PC-3 (cell line): ENCODE measurements around the gene SLC1A3. TPM values are rescaled to one million over a fixed set of nuclear protein-coding genes. Genes with fewer than 3 reads are reported as not detected.

Experiments used
- ATAC-seq: fragments of 200-7000 bp; cut with Tn5 transposase; 2 replicates; pipeline ENCODE4 v1.9.1; 2020; ENCODE audit warnings: mild to moderate bottlenecking, moderate library complexity
- BruUV-seq: library from RNA; stranded (reverse); fragments of 400-500 nt; replicated peaks from 2 replicates; lab custom pipeline; 2021; lab: Mats Ljungman, UMichigan
- CTCF ChIA-PET: fragments of 300-600 bp; sonication (Branson Sonifier 250); formaldehyde crosslinking; loops from one replicate; lab custom pipeline; 2022; ENCODE audit warnings: antibody characterized with exemption; lab: Charles Lee
- POLR2A ChIA-PET: fragments of 300-600 bp; sonication (Branson Sonifier 250); formaldehyde crosslinking; loops from one replicate; lab custom pipeline; 2022; ENCODE audit warnings: antibody characterized with exemption; ENCODE audit not compliant: unreplicated experiment; lab: Charles Lee
- DNase-seq: peaks from one replicate; pipeline ENCODE4 v3.0.0-alpha.2; 2015
- H2AFZ ChIP-seq: fragments of 300-600 bp; sonication (generic); 2 replicates; pipeline ENCODE4 v1.6.0; 2016; ENCODE audit warnings: antibody characterized with exemption, low read length
- H3F3A ChIP-seq: fragments of 300-600 bp; sonication (generic); one replicate; pipeline ENCODE4 v1.6.0; 2017; ENCODE audit warnings: antibody characterized with exemption, low read length, control low read depth, mild to moderate bottlenecking; ENCODE audit not compliant: unreplicated experiment
- H3K27ac ChIP-seq: fragments of 300-600 bp; sonication (generic); 2 replicates; pipeline ENCODE4 v1.5.1; 2016; ENCODE audit warnings: mild to moderate bottlenecking, low read length
- H3K27me3 ChIP-seq: fragments of 300-600 bp; sonication (generic); 2 replicates; pipeline ENCODE4 v1.6.1; 2016; ENCODE audit warnings: low read length, mixed read lengths
- H3K36me3 ChIP-seq: fragments of 300-600 bp; sonication (generic); 2 replicates; pipeline ENCODE4 v1.6.1; 2016; ENCODE audit warnings: low read depth, mixed run types, low read length, mixed read lengths
- H3K4me1 ChIP-seq: fragments of 300-600 bp; sonication (generic); 2 replicates; pipeline ENCODE4 v1.5.1; 2016; ENCODE audit warnings: low read length; ENCODE audit not compliant: insufficient read depth
- H3K4me2 ChIP-seq: fragments of 300-600 bp; sonication (generic); 2 replicates; pipeline ENCODE4 v1.6.0; 2016; ENCODE audit warnings: low read length
- H3K4me3 ChIP-seq: fragments of 300-600 bp; sonication (generic); 2 replicates; pipeline ENCODE4 v1.5.1; 2016; ENCODE audit warnings: mild to moderate bottlenecking, low read length, mixed read lengths
- H3K79me2 ChIP-seq: fragments of 300-600 bp; sonication (generic); 2 replicates; pipeline ENCODE4 v1.6.1; 2017; ENCODE audit warnings: low read length, mixed read lengths
- H3K9ac ChIP-seq: fragments of 300-600 bp; sonication (generic); 2 replicates; pipeline ENCODE4 v1.6.0; 2016; ENCODE audit warnings: mild to moderate bottlenecking, low read length
- H3K9me2 ChIP-seq: fragments of 300-600 bp; sonication (generic); replicated peaks from 2 replicates; pipeline ENCODE4 v1.6.1; 2016; ENCODE audit warnings: mixed run types, low read length, mixed read lengths
- H3K9me3 ChIP-seq: fragments of 300-600 bp; sonication (generic); 2 replicates; pipeline ENCODE4 v1.6.1; 2016; ENCODE audit warnings: low read length, mixed read lengths
- H4K20me1 ChIP-seq: fragments of 300-600 bp; sonication (generic); 2 replicates; pipeline ENCODE4 v1.6.1; 2016; ENCODE audit warnings: low read length, mixed read lengths
- EZH2 ChIP-seq: fragments of 300-600 bp; sonication (generic); IDR thresholded peaks from one replicate; pipeline ENCODE4 v1.6.1; 2017; ENCODE audit warnings: antibody characterized with exemption, mild to moderate bottlenecking, low read length; ENCODE audit not compliant: unreplicated experiment
- EZH2phosphoT487 ChIP-seq: fragments of 300-600 bp; sonication (generic); IDR thresholded peaks from 2 replicates; pipeline ENCODE4 v1.6.1; 2018; ENCODE audit warnings: mild to moderate bottlenecking, antibody characterized with exemption, low read length, borderline replicate concordance
- intact Hi-C: fragments of 100-400 bp; cut with micrococcal nuclease; formaldehyde crosslinking; loops from 2 replicates; pipeline ENCODE4 v1.9.0; 2023
- total RNA-seq: library from RNA; depleted of rRNA; stranded (reverse); fragments of >200 nt; gene quantifications from 2 replicates; pipeline ENCODE4 v1.2.3, GENCODE V29; 2014
- TF ChIP-seq, protein P1 (sequence below): fragments of 300-600 bp; sonication (generic); conservative IDR thresholded peaks from 2 replicates; pipeline ENCODE4 v1.5.1; 2017; ENCODE audit warnings: antibody characterized with exemption, low read depth, mild to moderate bottlenecking, low read length

SLC1A3 gene
- total RNA-seq, 1 experiment from 2014 or later = 24.7 TPM

DNA sequence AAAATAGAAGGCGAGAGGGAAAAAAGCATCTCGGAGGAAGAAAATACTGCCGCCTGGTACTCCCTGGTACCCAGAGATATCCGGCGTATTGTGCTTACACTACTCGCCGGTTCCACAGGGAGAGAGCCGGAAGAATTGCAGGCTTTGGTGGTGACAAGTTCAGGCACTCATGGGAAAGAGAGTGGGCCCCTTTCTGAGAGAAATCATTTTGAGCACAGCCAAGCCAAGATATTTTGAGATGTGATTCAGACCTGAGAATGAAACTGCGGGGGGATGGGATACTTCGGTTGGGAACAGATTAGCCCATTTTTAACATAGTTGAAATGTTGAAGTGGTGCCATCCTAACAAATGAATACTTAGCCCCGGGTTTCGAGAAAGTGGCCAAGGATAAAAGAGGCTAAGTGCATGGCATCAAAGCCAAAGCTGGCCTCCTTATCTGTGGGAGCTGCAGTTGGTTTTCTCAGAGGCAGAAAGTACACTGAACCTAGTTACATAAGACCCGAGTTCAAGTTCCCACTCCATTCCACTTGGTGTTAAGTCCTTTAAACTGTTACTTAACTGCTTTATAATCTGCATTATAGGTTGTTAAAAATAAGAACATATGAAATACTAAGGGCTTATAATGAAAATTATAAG, 62.7 kb downstream of the SLC1A3 start:
- POLR2A ChIA-PET = interaction anchor here (0.5 kb wide), 1 partner anchor 438 kb away, joined by 6 read pairs; no protein-coding TSS in a partner anchor
- TF ChIP-seq EZH2 (no peak), EZH2phosphoT487 (no peak)
- TF ChIP-seq, protein P1, sequence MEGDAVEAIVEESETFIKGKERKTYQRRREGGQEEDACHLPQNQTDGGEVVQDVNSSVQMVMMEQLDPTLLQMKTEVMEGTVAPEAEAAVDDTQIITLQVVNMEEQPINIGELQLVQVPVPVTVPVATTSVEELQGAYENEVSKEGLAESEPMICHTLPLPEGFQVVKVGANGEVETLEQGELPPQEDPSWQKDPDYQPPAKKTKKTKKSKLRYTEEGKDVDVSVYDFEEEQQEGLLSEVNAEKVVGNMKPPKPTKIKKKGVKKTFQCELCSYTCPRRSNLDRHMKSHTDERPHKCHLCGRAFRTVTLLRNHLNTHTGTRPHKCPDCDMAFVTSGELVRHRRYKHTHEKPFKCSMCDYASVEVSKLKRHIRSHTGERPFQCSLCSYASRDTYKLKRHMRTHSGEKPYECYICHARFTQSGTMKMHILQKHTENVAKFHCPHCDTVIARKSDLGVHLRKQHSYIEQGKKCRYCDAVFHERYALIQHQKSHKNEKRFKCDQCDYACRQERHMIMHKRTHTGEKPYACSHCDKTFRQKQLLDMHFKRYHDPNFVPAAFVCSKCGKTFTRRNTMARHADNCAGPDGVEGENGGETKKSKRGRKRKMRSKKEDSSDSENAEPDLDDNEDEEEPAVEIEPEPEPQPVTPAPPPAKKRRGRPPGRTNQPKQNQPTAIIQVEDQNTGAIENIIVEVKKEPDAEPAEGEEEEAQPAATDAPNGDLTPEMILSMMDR = no peak

DNA sequence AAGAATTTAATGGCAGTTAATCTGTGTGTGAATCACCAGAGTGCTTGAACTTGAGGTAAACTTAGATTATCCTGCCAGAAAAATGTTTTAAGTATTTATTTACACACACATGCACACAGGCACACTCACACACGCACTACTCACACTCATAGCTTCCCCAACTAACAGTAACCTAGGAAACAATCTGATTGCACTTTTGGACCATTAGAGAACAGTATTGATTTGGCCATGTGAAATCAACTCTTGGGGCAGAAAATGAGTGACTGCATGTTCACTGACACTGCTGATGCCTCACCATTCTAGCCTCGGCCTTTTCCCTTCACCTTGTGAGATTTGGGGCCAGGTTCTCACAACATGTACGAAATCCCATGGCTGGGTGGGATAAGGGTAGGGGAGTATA, 64.1 kb downstream of the SLC1A3 start:
- Histone ChIP-seq H3K36me3 (no peaks in the 10 kb centered on the region), H2AFZ (no peak overlapping the region), H3F3A (no peaks in the 10 kb centered on the region), H3K79me2 (no peaks in the 10 kb centered on the region), H3K9me3 (no peaks in the 10 kb centered on the region), H3K27ac (no peak overlapping the region), H3K9me2 (no peaks in the 10 kb centered on the region), H3K4me3 (no peak overlapping the region), H3K4me2 (no peak overlapping the region), H3K27me3 (no peaks in the 10 kb centered on the region), H3K4me1 (peaks cover 22% of the 10 kb centered on the region), H4K20me1 (no peaks in the 10 kb centered on the region), H3K9ac (no peak overlapping the region)
- BruUV-seq = no TSS peak
- TF ChIP-seq EZH2phosphoT487 = no peak
- TF ChIP-seq EZH2 = no peak
- TF ChIP-seq, protein P1 = no peak
- POLR2A ChIA-PET = no interaction called here
- no peak for DNase-seq
- no peak for ATAC-seq
- CTCF ChIA-PET = interaction anchor here (0.7 kb wide), 1 partner anchor 20 kb away, joined by 3 read pairs; no protein-coding TSS in a partner anchor
- intact Hi-C loops = no loop called here

More for the DNA sequence above, 62.7 kb downstream of the SLC1A3 start:
- Histone ChIP-seq H3K9me3 (no peaks in the 10 kb centered on the region), H3F3A (peaks cover 3% of the 10 kb centered on the region), H3K27ac (no peak overlapping the region), H4K20me1 (no peaks in the 10 kb centered on the region), H3K27me3 (no peaks in the 10 kb centered on the region), H3K4me2 (no peak overlapping the region), H3K79me2 (no peaks in the 10 kb centered on the region), H3K4me3 (no peak overlapping the region), H2AFZ (no peak overlapping the region), H3K9me2 (no peaks in the 10 kb centered on the region), H3K4me1 (peaks cover 36% of the 10 kb centered on the region), H3K9ac (no peak overlapping the region), H3K36me3 (no peaks in the 10 kb centered on the region)
- intact Hi-C loops = no loop called here
- no peak for DNase-seq
- CTCF ChIA-PET = no interaction called here
- no TSS peak for BruUV-seq
- ATAC-seq = no peak

DNA sequence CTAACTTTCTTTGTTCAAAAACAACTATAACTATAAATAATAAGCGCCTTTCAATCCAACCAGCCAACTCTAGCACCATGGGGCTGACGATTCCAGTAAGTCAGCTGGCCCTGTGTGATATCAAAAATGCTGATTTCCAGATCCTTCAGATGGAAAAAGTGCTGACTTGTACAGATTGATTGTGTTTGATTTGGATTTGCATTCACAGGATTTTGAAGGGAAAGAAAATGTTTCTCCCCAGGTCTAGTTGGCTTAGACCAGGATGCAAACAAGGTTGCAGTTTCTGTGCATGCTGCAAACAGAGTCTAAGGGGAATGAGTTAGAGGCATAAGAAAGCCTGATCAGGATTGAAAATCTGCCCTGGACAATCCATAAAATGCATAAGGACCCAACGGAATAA, 68.9 kb downstream of the SLC1A3 start:
- Histone ChIP-seq H3K9me3 (no peaks in the 10 kb centered on the region), H3K4me2 (no peak overlapping the region), H3K79me2 (no peaks in the 10 kb centered on the region), H3F3A (no peaks in the 10 kb centered on the region), H3K9ac (no peak overlapping the region), H3K27me3 (no peaks in the 10 kb centered on the region), H3K27ac (no peak overlapping the region), H3K4me1 (no peaks in the 10 kb centered on the region), H4K20me1 (no peaks in the 10 kb centered on the region), H2AFZ (no peak overlapping the region), H3K9me2 (no peaks in the 10 kb centered on the region), H3K4me3 (no peak overlapping the region), H3K36me3 (no peaks in the 10 kb centered on the region)
- BruUV-seq = no TSS peak
- CTCF ChIA-PET = no interaction called here
- TF ChIP-seq EZH2 (no peak), EZH2phosphoT487 (no peak)
- TF ChIP-seq, protein P1 = no peak
- no peak for DNase-seq
- intact Hi-C loops = no loop called here
- POLR2A ChIA-PET = no interaction called here
- no peak for ATAC-seq
